ENCODE results near the gene PEA15. TPM values are rescaled to one million over a fixed set of nuclear protein-coding genes. Genes with fewer than 3 reads are reported as not detected.

The PEA15 gene
- total RNA-seq, 1 experiment from 2014 or later: 44.0 TPM

DNA sequence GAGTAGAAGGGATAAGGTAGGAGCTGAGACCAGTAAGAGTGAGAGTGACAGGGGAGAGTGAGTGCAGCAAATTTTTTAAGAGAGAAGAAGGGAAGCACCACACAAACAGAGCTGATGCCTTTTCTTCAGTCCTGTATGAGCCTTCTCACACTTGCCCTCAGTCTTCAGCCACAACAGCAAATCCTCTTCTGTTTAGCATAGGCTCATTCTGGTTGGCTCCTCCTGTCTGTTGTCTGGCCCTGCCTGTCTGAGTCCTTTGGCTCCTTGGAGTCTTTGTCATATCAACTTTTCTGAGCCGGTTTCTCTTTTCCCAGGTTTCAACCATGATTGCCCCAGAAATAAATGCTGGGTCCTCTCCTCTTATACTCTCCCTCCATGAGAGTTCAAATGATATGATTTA is 27.5 kb upstream of the PEA15 start:
- H3K4me2 ChIP-seq (ENCODE audit: low read length): no peak overlapping the region
- ChIA-PET POLR2A (no interaction called here), RAD21 (ENCODE audit: low non-redundant PET in 1 of 2, low total read pairs in 2 of 2, uncharacterized antibody in 2 of 2, unreplicated experiment in 2 of 2) (no interaction called here), CTCF (no interaction called here)
- DNase-seq (ENCODE audit: low read depth, low spot score) (no peak), ATAC-seq (no peak)
- intact Hi-C loops (cut with micrococcal nuclease): no loop called here
- no TSS peak for BruUV-seq (replicated peaks)
- H3K27ac ChIP-seq (ENCODE audit: low read depth, low read length): no peak overlapping the region
- H3K4me1 ChIP-seq (ENCODE audit: control insufficient read depth in 1 of 2, insufficient read depth in 2 of 2, low read length in 2 of 2): no peaks in the 10 kb centered on the region
- H3K4me3 ChIP-seq (replicated peaks in 1 of 2; ENCODE audit: low read depth in 1 of 2, low read length in 2 of 2): no peak overlapping the region
- TF ChIP-seq FOSL1 (IDR thresholded peaks at IDR 0.05; ENCODE audit: low read depth) (no peak), YY1 (IDR thresholded peaks at IDR 0.05; ENCODE audit: extremely low read depth, insufficient replicate concordance, low read depth, low read length) (no peak), SRF (IDR thresholded peaks at IDR 0.05; ENCODE audit: low read depth) (no peak)
- H2AFZ ChIP-seq (ENCODE audit: low read depth, low read length, poor library complexity, severe bottlenecking): no peak overlapping the region
- no peaks in the 10 kb centered on the region for H3K9me2 ChIP-seq (ENCODE audit: insufficient read depth)
- no peaks in the 10 kb centered on the region for H4K20me1 ChIP-seq (ENCODE audit: insufficient read depth)
- H3K27me3 ChIP-seq (ENCODE audit: insufficient read depth, low read length): no peaks in the 10 kb centered on the region; the same call in 1 of the 2 replicates
- H3K9me3 ChIP-seq (ENCODE audit: control insufficient read depth in 1 of 2, insufficient read depth in 1 of 2, low read depth in 1 of 2, low read length in 2 of 2): no peaks in the 10 kb centered on the region
- no peak overlapping the region for H3K9ac ChIP-seq (ENCODE audit: low read length)
- no peaks in the 10 kb centered on the region for H3K36me3 ChIP-seq (ENCODE audit: control insufficient read depth in 1 of 2, insufficient read depth in 2 of 2, low read length in 2 of 2)
- no peaks in the 10 kb centered on the region for H3K79me2 ChIP-seq (ENCODE audit: insufficient read depth, low read length)

DNA sequence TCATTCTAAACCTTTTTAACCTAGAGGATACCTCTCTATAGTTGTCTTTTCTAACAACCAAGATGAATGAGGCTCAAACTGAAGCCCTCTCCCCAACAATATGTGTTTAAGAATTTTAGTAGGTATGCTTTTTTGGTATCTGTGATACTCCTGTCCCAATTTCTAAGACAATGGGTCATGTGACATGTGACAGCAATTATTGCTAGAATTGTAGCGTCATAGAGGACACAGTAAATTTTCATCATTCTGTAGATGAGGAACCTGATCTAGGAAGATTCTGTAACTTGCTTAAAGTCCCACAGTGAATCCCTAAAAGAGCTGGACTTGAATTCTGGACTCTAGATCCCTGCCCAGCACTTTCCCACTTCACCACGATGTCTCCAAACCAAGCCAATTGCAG is 26.5 kb upstream of the PEA15 start:
- no peaks in the 10 kb centered on the region for H3K4me1 ChIP-seq (ENCODE audit: control insufficient read depth in 1 of 2, insufficient read depth in 2 of 2, low read length in 2 of 2)
- H3K9me3 ChIP-seq (ENCODE audit: control insufficient read depth in 1 of 2, insufficient read depth in 1 of 2, low read depth in 1 of 2, low read length in 2 of 2): no peaks in the 10 kb centered on the region
- intact Hi-C loops (cut with micrococcal nuclease): no loop called here
- no peak overlapping the region for H2AFZ ChIP-seq (ENCODE audit: low read depth, low read length, poor library complexity, severe bottlenecking)
- ChIA-PET POLR2A (no interaction called here), RAD21 (ENCODE audit: low non-redundant PET in 1 of 2, low total read pairs in 2 of 2, uncharacterized antibody in 2 of 2, unreplicated experiment in 2 of 2) (no interaction called here), CTCF (interaction anchor here (0.9 to 1.5 kb wide), 2 partner anchors 15 to 73 kb away, joined by 3 to 6 read pairs; no protein-coding TSS in a partner anchor)
- no peaks in the 10 kb centered on the region for H3K79me2 ChIP-seq (ENCODE audit: insufficient read depth, low read length)
- no peak overlapping the region for H3K9ac ChIP-seq (ENCODE audit: low read length)
- no peaks in the 10 kb centered on the region for H4K20me1 ChIP-seq (ENCODE audit: insufficient read depth)
- no peaks in the 10 kb centered on the region for H3K9me2 ChIP-seq (ENCODE audit: insufficient read depth)
- ATAC-seq (no peak), DNase-seq (ENCODE audit: low read depth, low spot score) (no peak)
- H3K27ac ChIP-seq (ENCODE audit: low read depth, low read length): no peak overlapping the region
- no peak overlapping the region for H3K4me3 ChIP-seq (replicated peaks in 1 of 2; ENCODE audit: low read depth in 1 of 2, low read length in 2 of 2)
- no TSS peak for BruUV-seq (replicated peaks)
- TF ChIP-seq RAD21 (IDR thresholded peaks at IDR 0.05; ENCODE audit: low read depth): no peak
- TF ChIP-seq, protein P1, sequence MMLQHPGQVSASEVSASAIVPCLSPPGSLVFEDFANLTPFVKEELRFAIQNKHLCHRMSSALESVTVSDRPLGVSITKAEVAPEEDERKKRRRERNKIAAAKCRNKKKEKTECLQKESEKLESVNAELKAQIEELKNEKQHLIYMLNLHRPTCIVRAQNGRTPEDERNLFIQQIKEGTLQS (IDR thresholded peaks at IDR 0.05): no peak
- TF ChIP-seq FOSL1 (IDR thresholded peaks at IDR 0.05; ENCODE audit: low read depth): no peak
- no peak for TF ChIP-seq SIN3A (IDR thresholded peaks at IDR 0.05; ENCODE audit: low read depth)
- no peak for TF ChIP-seq SP1 (IDR thresholded peaks at IDR 0.05; ENCODE audit: low read depth)
- TF ChIP-seq, protein P2, sequence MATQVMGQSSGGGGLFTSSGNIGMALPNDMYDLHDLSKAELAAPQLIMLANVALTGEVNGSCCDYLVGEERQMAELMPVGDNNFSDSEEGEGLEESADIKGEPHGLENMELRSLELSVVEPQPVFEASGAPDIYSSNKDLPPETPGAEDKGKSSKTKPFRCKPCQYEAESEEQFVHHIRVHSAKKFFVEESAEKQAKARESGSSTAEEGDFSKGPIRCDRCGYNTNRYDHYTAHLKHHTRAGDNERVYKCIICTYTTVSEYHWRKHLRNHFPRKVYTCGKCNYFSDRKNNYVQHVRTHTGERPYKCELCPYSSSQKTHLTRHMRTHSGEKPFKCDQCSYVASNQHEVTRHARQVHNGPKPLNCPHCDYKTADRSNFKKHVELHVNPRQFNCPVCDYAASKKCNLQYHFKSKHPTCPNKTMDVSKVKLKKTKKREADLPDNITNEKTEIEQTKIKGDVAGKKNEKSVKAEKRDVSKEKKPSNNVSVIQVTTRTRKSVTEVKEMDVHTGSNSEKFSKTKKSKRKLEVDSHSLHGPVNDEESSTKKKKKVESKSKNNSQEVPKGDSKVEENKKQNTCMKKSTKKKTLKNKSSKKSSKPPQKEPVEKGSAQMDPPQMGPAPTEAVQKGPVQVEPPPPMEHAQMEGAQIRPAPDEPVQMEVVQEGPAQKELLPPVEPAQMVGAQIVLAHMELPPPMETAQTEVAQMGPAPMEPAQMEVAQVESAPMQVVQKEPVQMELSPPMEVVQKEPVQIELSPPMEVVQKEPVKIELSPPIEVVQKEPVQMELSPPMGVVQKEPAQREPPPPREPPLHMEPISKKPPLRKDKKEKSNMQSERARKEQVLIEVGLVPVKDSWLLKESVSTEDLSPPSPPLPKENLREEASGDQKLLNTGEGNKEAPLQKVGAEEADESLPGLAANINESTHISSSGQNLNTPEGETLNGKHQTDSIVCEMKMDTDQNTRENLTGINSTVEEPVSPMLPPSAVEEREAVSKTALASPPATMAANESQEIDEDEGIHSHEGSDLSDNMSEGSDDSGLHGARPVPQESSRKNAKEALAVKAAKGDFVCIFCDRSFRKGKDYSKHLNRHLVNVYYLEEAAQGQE (IDR thresholded peaks at IDR 0.05; ENCODE audit: low read depth): no peak
- TF ChIP-seq EGR1 (IDR thresholded peaks at IDR 0.05; ENCODE audit: low read depth): no peak
- TF ChIP-seq, protein P3, sequence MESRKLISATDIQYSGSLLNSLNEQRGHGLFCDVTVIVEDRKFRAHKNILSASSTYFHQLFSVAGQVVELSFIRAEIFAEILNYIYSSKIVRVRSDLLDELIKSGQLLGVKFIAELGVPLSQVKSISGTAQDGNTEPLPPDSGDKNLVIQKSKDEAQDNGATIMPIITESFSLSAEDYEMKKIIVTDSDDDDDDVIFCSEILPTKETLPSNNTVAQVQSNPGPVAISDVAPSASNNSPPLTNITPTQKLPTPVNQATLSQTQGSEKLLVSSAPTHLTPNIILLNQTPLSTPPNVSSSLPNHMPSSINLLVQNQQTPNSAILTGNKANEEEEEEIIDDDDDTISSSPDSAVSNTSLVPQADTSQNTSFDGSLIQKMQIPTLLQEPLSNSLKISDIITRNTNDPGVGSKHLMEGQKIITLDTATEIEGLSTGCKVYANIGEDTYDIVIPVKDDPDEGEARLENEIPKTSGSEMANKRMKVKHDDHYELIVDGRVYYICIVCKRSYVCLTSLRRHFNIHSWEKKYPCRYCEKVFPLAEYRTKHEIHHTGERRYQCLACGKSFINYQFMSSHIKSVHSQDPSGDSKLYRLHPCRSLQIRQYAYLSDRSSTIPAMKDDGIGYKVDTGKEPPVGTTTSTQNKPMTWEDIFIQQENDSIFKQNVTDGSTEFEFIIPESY (IDR thresholded peaks at IDR 0.05; ENCODE audit: extremely low read depth, insufficient replicate concordance, low read length): no peak
- TF ChIP-seq EZH2phosphoT487 (IDR thresholded peaks at IDR 0.05; ENCODE audit: borderline replicate concordance): no peak
- no peak for TF ChIP-seq POLR2A (IDR thresholded peaks at IDR 0.05; ENCODE audit: borderline replicate concordance, extremely low read depth, insufficient read depth, insufficient read length)
- no peak for TF ChIP-seq ZNF274 (IDR thresholded peaks at IDR 0.05; ENCODE audit: low read depth, low read length)
- no peak for TF ChIP-seq ELF1 (IDR thresholded peaks at IDR 0.05; ENCODE audit: borderline replicate concordance, low read depth)
- TF ChIP-seq, protein P4, sequence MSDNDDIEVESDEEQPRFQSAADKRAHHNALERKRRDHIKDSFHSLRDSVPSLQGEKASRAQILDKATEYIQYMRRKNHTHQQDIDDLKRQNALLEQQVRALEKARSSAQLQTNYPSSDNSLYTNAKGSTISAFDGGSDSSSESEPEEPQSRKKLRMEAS (IDR thresholded peaks at IDR 0.05): no peak
- no peak for TF ChIP-seq EZH2 (IDR thresholded peaks at IDR 0.05)
- TF ChIP-seq SRF (IDR thresholded peaks at IDR 0.05; ENCODE audit: low read depth): no peak
- no peak for TF ChIP-seq CBX3 (IDR thresholded peaks at IDR 0.05; ENCODE audit: low read depth)
- no peaks in the 10 kb centered on the region; the same call in 1 of the 2 replicates for H3K27me3 ChIP-seq (ENCODE audit: insufficient read depth, low read length)
- H3K4me2 ChIP-seq (ENCODE audit: low read length): no peak overlapping the region
- no peaks in the 10 kb centered on the region for H3K36me3 ChIP-seq (ENCODE audit: control insufficient read depth in 1 of 2, insufficient read depth in 2 of 2, low read length in 2 of 2)
